HG03342 (cell line): ENCODE results near the gene NFE2L3.
"Not testable (repeated sequence)": the region's sequence is repeated elsewhere in the genome, so short reads cannot be mapped to it uniquely, and the experiment has no call there.

Experiments
- ATAC-seq: cut with Tn5 transposase; IDR thresholded peaks from one replicate; pipeline ENCODE4 v1.9.1; 2021; ENCODE audit warnings: mild to moderate bottlenecking, moderate library complexity; ENCODE audit not compliant: unreplicated experiment

The NFE2L3 gene

DNA sequence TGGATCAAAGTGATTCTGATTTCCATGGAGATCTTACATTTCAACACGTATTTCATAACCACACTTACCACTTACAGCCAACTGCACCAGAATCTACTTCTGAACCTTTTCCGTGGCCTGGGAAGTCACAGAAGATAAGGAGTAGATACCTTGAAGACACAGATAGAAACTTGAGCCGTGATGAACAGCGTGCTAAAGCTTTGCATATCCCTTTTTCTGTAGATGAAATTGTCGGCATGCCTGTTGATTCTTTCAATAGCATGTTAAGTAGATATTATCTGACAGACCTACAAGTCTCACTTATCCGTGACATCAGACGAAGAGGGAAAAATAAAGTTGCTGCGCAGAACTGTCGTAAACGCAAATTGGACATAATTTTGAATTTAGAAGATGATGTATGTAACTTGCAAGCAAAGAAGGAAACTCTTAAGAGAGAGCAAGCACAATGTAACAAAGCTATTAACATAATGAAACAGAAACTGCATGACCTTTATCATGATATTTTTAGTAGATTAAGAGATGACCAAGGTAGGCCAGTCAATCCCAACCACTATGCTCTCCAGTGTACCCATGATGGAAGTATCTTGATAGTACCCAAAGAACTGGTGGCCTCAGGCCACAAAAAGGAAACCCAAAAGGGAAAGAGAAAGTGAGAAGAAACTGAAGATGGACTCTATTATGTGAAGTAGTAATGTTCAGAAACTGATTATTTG, 33.3 kb downstream of the NFE2L3 start:
- ATAC-seq = no peak

GRCh38 chr7:26185844-26186180, 33.8 kb downstream of the NFE2L3 start:
- no peak for ATAC-seq

GRCh38 chr7:26186364-26187311, 34.6 kb downstream of the NFE2L3 start:
- no peak for ATAC-seq

DNA sequence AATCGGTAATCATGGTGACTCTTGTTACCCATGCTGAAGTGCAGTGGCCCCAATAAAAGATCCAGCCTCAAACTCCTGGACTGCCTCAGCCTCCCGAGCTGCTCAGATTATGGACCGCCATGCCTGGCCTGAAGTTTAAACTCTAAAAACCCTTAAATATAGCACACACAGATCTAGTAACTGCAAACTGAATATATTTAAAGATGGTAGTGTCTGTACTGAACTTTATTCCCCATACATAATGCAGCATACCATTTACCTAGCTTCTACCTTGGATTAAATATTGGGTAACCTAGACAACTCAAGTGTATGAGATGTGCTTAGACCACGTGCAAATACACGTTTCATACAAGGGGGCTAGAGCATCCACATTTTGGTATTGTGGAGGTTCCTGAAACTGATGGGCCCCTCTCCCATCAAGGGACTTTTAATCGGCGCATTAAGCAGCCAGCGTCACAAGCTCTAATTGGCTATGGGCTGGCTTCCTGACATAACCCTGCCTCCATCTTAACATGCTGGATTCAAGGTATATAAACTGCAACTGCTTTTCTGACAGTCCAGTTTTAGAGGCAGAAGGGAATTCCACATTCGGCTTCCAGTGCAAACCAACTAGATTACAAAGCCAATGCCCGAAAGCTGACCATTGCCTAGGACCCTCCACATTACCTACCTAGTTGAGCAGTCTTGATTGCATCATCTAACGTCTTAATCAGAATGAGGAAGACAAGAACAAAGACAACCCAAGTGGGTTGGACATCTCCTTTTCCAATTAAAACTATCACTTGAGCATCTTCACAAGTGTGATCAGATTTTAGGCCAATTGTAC, 35.6 kb downstream of the NFE2L3 start:
- no peak for ATAC-seq

DNA sequence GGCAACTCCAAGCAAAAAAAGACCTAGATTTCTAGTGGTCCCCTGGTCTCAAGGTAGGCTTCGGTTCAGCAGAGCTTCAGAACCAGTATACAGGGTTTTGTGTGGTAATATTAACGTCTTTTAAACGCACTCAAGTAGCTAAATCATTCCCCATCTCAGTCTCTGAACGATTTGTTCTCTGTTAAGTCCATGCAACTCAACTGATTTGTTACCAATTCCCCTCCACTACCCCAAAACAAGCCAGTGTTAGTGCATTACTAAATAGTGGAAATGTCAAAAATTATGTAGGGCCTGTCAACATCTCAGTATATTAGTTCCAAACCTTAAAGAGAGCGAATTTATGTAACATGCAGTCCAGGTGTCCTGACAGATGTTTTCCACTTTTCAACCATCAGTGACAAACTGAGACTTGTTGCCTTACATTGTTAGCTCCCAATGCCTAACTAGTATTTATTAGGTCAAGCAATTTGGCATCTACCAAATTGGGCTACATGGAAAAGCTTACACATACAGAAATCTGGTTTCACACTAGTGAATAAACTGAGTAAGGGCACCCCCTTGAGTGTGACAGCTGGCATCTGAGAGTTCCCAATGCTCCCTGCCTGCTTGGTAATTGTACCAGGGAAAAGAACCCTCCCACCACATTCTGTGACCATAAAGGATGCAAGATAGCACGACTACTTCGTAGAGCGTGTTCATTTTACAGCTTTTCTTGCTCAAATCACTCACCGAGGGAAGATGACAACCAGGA, 36.4 kb downstream of the NFE2L3 start:
- ATAC-seq = no peak

DNA sequence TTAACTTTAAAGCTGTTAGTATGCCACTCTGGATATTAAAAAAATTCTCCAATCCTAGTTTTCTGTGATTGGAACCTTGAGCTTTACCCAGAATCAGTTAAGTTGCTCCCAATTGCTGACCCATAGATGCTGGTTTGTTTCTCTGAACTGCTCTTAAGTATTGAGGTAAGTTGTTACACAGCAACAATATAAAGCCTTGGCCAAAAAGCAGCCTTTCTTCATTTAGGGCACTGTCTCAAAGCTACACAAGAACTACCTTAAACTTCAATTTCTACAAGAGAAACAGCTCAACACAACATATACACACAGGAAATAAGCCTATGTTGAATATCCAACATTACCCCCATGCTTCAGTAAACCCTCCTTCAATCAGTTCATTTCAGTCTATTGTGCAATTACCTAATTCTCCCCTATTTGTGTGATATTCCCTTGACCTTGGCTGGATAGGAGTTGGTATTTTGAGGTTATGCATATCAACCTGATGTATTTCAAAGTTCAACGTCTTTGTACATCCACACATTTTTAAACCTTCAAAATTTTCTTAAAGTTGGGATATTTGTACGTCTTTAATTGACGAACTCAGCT, 37.1 kb downstream of the NFE2L3 start:
- ATAC-seq = no peak

GRCh38 chr7:26189697-26190096, 37.7 kb downstream of the NFE2L3 start:
- ATAC-seq = no peak

- no peak for ATAC-seq
Observed at GRCh38 chr7:26190417-26190869, 38.4 kb downstream of the NFE2L3 start.

DNA sequence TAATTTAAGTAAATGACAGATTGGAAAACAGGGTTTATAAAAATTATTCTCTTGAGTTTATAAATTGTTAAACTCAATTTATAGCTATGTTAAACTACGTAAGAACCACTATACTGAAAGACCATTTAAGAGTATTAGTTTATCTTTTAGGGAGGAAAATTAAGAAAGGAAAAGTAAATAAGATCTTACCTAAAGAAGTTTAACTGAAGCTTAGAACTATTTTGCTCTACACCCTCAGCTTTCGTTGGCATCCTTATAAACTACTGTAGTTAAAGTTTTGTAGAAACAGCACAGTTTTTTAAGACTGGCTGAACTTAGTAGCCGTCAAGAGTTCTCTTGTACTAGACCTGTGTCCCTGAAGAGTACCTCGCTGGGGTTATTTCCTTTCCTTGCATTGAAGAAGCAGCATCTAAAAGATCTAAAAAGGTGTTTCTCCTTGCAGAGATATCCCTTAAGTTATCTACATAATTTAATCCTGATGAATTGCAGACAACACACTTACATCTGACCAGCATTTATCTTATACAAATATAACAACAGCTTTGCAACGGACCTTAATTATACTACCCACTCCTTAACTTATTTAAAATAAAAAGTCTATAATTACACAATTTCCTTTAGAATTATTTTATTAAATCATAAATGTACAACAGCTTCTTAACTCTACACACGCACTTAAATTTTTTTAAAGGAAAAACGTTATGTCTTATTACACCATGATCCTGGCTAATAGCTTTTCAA, 39.4 kb downstream of the NFE2L3 start:
- no peak for ATAC-seq

DNA sequence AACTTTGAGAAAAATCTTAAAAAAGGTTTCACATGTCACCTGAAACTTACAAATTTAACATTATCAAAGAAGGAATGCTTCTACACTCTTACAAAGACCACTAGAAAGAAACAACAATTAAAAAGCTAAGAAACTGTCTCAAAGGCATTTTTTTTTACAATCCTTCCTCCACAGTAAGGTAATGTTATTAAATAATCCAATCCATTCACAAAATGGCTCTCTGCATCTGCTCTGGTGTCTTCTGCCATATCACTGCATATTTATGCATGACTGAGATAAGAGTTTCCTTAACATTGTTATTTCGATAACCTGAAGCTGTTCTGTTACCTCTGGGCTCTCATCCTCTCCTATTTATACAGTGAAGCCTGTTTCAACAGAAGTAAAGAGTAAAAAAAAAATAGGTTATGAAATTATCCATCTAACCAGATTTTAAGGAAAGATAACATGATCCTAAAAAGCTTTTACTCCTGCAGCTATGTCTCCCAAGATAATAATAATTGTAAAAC, 40.0 kb downstream of the NFE2L3 start:
- no peak for ATAC-seq

GRCh38 chr7:26192485-26193087, 40.6 kb downstream of the NFE2L3 start:
- ATAC-seq = no peak

DNA sequence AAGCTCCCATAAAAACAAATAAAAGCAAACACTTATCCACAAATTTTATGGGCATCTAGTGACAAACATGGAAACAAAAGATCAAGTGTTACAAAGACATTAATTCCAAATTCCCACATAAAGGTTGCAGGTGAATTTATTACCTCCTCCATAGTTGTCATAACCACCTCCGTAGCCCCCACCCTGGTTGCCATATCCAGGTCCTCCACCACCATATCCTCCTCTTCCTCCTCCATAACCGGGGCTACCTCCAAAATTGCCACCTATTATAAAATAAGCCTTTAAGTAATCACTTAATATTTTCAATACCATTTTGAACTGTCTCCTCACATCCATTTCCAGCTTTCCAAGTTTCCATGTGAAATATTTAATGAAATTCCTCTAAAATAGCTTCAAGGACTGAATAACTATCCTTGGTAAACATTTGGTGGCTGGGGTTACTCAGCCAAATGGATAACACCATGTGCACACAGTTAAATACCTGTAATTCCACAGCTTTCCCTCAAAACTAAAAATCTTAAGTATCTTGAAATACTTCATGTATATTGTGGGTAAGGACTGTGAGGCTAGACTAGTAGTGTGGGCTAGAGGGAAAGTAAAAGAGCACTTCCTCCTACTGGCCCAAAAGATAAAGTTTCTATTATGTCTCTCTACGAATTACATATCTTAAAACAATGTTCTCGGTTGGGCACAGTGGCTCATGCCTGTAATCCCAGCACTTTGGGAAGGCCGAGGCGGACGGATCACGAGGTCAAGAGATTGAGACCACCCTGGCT, 41.6 kb downstream of the NFE2L3 start:
- no peak for ATAC-seq

- ATAC-seq = not testable (repeated sequence)
Observed at GRCh38 chr7:26194764-26195163, 42.8 kb downstream of the NFE2L3 start.

- no peak for ATAC-seq
Observed at GRCh38 chr7:26195182-26195581, 43.2 kb downstream of the NFE2L3 start.

- ATAC-seq = no peak
Observed at GRCh38 chr7:26195867-26196657, 44.1 kb downstream of the NFE2L3 start.

DNA sequence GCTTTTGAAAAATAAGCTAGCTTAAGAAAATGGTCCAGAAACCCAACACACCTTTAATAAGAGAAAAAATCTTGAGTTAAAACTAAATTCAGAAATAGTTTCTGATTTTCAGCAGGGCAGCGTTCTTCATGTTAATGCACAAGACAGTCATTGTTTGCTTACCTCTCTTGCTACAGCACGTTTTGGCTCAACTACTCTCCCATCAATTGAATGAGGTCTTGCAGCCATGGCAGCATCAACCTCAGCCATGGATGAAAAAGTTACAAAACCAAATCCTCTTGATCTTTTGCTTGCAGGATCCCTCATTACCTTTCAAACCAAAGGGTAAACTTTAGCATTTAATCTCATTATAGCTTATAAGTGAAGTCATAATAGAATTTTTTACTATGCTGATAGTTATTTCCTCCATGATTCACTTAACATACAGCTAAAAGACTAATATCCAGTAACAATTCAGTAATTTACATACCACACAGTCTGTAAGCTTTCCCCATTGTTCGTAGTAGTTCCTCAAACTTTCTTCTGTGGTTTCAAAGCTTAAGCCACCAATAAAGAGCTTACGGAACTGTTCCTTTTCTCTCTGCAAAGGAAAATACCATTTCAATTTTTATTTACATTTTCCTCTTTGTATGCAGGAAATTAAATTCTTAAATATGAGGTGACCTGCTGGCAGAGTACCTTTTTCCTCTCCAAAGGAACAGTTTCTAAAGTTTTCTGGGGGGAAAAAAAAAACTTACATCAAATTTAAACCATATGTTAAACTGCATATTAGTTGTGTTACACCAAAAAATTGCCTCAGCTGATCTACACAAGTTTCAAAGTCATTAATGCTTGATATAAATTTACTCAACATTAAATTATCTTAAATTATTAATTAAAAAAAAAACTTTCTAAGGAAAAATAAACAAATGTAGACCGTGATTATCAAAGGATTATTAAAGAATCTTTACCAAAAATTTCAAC, 45.4 kb downstream of the NFE2L3 start:
- ATAC-seq = no peak
